A549 (cell line): Measurements from ENCODE around the gene ANXA2. TPM values are rescaled to one million over a fixed set of nuclear protein-coding genes. Genes with fewer than 3 reads are reported as not detected.

Experiments
- ATAC-seq, 2 experiments: fragments of 200-7000 bp in 1 of 2; fragments of >200 bp in 1 of 2; cut with Nextera tagmentation in 1 of 2; cut with Tn5 transposase in 1 of 2; 3 replicates each; pipeline versions ENCODE4 v1.8.0 to v1.9.1; 2018 to 2020; ENCODE audit warnings: mild to moderate bottlenecking in 1 of 2, moderate library complexity in 1 of 2
- CTCF ChIA-PET: fragments of 300-600 bp; sonication (Branson Sonifier 250); formaldehyde crosslinking; extraction: SDS; loops from one replicate; lab custom pipeline; 2021; ENCODE audit warnings: antibody characterized with exemption, inconsistent platforms; lab: Yijun Ruan, JAX
- POLR2A ChIA-PET: fragments of 350-600 bp; formaldehyde crosslinking; extraction: SDS; loops from one replicate; lab custom pipeline; 2021; ENCODE audit warnings: antibody characterized with exemption, inconsistent platforms; lab: Yijun Ruan, JAX
- DNase-seq, 2 experiments: peaks; one replicate each; pipeline versions ENCODE4 v3.0.0 to v3.0.0-alpha.2; 2011 to 2016; ENCODE audit warnings: low read depth in 1 of 2, low spot score in 1 of 2
- FAIRE-seq: peaks from 2 replicates; lab custom pipeline; 2011; peaks lifted over from hg19 to GRCh38; lab: Jason Lieb, UNC
- H3K27ac ChIP-seq, 2 experiments: fragments of >200 bp; sonication (Bioruptor Twin); formaldehyde crosslinking; 3 replicates each; pipeline ENCODE4 v1.5.1; 2016 to 2017
- H3K4me1 ChIP-seq: fragments of >200 bp; sonication (Bioruptor Twin); formaldehyde crosslinking; 3 replicates; pipeline ENCODE4 v1.6.1; 2016
- H3K4me2 ChIP-seq: fragments of >200 bp; sonication (Bioruptor Twin); formaldehyde crosslinking; 3 replicates; pipeline ENCODE4 v1.6.1; 2016
- H3K4me3 ChIP-seq: fragments of >200 bp; sonication (Bioruptor Twin); formaldehyde crosslinking; 3 replicates; pipeline ENCODE4 v1.5.1; 2016
- H3K9me3 ChIP-seq: fragments of >200 bp; sonication (Bioruptor Twin); formaldehyde crosslinking; 3 replicates; pipeline ENCODE4 v1.6.1; 2016
- CEBPB ChIP-seq, 2 experiments: fragments of >200 bp in 1 of 2; sonication (Bioruptor Twin) in 1 of 2; formaldehyde crosslinking in 1 of 2; IDR thresholded peaks; 2 replicates each; pipeline ENCODE4 v1.6.1; 2012 to 2016
- GATA3 ChIP-seq: IDR thresholded peaks from 2 replicates; pipeline ENCODE4 v1.6.1; 2012; ENCODE audit warnings: borderline replicate concordance
- HOXA7 ChIP-seq: fragments of 250-450 bp; sonication (Bioruptor Pico); IDR thresholded peaks from 2 replicates; pipeline ENCODE4 v1.5.0; 2020; ENCODE audit warnings: mild to moderate bottlenecking, moderate library complexity
- HOXB13 ChIP-seq: fragments of 250-450 bp; sonication (Bioruptor Pico); IDR thresholded peaks from 2 replicates; pipeline ENCODE4 v1.5.0; 2020; ENCODE audit warnings: low read depth, mild to moderate bottlenecking, moderate library complexity
- HOXB5 ChIP-seq: fragments of 250-450 bp; sonication (Bioruptor Pico); IDR thresholded peaks from 2 replicates; pipeline ENCODE4 v1.5.0; 2020; ENCODE audit warnings: mild to moderate bottlenecking, moderate library complexity
- JUN ChIP-seq, 2 experiments: fragments of >200 bp; sonication (Bioruptor Twin); formaldehyde crosslinking; IDR thresholded peaks; 2 replicates in 1 of 2; 3 replicates in 1 of 2; pipeline ENCODE4 v1.6.1; 2016 to 2017
- JUNB ChIP-seq: fragments of >200 bp; sonication (Bioruptor Twin); formaldehyde crosslinking; IDR thresholded peaks from 2 replicates; pipeline ENCODE4 v1.6.1; 2016
- NPAS2 ChIP-seq: fragments of 250-450 bp; sonication (Bioruptor Pico); IDR thresholded peaks from 2 replicates; pipeline ENCODE4 v1.8.0; 2022; ENCODE audit warnings: mild to moderate bottlenecking, moderate library complexity, borderline replicate concordance
- RFX5 ChIP-seq: fragments of 450-650 bp; IDR thresholded peaks from 2 replicates; pipeline ENCODE4 v1.7.1; 2014; ENCODE audit warnings: antibody characterized with exemption, mild to moderate bottlenecking, moderate library complexity
- ZNF302 ChIP-seq: fragments of 250-450 bp; sonication (Bioruptor Pico); IDR thresholded peaks from 2 replicates; pipeline ENCODE4 v1.9.0; 2021; ENCODE audit warnings: inconsistent platforms, mild to moderate bottlenecking, moderate library complexity
- WGBS: methylation state at CpG from one replicate; pipeline ENCODE4 v1.1.6; 2017; ENCODE audit errors: missing lambda C conversion rate; 5-methylcytosine and 5-hydroxymethylcytosine counted together
- polyA plus RNA-seq, 4 experiments: library from polyadenylated mRNA; depleted of rRNA in 3 of 4; stranded (reverse); fragments of >200 nt; fragmentation: RNase III in 1 of 4; extraction: RNeasy Plus Mini Kit Qiagen cat#74134 plus additional on column Dnase treatment in 1 of 4; gene quantifications; 2 replicates in 3 of 4; 3 replicates in 1 of 4; pipeline ENCODE4 v1.2.3, GENCODE V29; 2011 to 2017
- TF ChIP-seq, protein P1 (sequence below): fragments of 250-450 bp; sonication (Bioruptor Pico); IDR thresholded peaks from 2 replicates; pipeline ENCODE4 v1.5.0; 2020; ENCODE audit warnings: low read depth, mild to moderate bottlenecking, moderate library complexity
- TF ChIP-seq, protein P2 (sequence below): fragments of 200-600 bp; sonication (generic); IDR thresholded peaks from 2 replicates; pipeline ENCODE4 v1.6.1; 2016; ENCODE audit warnings: antibody characterized with exemption, mild to moderate bottlenecking, moderate library complexity
- TF ChIP-seq, protein P3 (sequence below): fragments of 250-450 bp; sonication (Bioruptor Pico); IDR thresholded peaks from 2 replicates; pipeline ENCODE4 v1.5.0; 2021; ENCODE audit warnings: mild to moderate bottlenecking, moderate library complexity, borderline replicate concordance
- TF ChIP-seq, protein P4 (sequence below): IDR thresholded peaks from 2 replicates; pipeline ENCODE4 v1.6.1; 2012

Gene ANXA2
- polyA plus RNA-seq, 2 of the 4 experiments (the other 2 are of a cell fraction) = 4,707 to 5,746 TPM

DNA sequence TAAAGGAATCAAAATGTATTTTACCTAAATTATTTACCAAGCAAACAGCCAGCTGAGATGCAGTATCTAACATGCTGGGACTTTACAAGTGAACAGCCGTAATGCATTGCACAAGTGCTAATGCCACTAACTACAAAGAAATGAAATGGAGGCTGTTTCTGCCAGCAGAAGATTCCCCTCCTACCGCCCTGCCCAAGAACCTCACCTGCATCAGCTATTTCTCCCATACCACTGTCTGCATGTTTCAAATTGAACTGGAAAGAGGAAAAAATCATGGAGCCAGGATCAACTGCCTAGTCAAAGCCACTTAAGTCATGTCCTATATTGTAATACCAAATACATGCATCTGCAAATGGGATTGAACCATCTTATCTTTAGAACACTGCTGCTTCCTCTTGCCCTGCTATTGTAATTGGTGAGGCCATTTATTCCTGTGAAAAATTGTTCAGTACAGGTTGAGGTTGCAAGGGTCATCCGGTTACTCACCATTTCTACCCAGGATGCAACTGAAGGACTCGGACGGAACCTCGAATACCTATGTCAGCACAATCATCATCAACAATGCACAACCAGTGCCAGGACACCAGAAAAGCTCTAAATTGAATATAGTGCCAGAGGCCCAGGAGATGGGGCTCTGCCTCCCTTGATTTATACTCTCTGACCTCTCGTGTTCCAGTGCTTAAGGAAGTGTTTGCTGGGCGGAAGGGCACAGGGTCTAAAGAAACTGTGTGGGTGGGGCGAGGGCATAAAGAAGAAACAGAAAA lies 27.5 kb downstream of the ANXA2 start (continued):
- TF ChIP-seq, protein P1, sequence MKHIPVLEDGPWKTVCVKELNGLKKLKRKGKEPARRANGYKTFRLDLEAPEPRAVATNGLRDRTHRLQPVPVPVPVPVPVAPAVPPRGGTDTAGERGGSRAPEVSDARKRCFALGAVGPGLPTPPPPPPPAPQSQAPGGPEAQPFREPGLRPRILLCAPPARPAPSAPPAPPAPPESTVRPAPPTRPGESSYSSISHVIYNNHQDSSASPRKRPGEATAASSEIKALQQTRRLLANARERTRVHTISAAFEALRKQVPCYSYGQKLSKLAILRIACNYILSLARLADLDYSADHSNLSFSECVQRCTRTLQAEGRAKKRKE (CRISPR knock-in tag) = 0 out of 2 replicates have a peak, but pooled peaks have one; percentile 22
- TF ChIP-seq GATA3 (0 out of 2 replicates have a peak, but pooled peaks have one; percentile 16), NPAS2 (CRISPR knock-in tag) (no peak), JUN (IDR thresholded peaks at IDR 0.05) (peak in 1 of 2 experiments; percentile 42; a peak in 1 of 5 replicates), HOXB13 (peak; percentile 69), CEBPB (IDR thresholded peaks at IDR 0.05) (peak in 1 of 2 experiments; percentile 42; a peak in 1 of 4 replicates), HOXB5 (CRISPR knock-in tag) (no peak), RFX5 (no peak)
- TF ChIP-seq, protein P2, sequence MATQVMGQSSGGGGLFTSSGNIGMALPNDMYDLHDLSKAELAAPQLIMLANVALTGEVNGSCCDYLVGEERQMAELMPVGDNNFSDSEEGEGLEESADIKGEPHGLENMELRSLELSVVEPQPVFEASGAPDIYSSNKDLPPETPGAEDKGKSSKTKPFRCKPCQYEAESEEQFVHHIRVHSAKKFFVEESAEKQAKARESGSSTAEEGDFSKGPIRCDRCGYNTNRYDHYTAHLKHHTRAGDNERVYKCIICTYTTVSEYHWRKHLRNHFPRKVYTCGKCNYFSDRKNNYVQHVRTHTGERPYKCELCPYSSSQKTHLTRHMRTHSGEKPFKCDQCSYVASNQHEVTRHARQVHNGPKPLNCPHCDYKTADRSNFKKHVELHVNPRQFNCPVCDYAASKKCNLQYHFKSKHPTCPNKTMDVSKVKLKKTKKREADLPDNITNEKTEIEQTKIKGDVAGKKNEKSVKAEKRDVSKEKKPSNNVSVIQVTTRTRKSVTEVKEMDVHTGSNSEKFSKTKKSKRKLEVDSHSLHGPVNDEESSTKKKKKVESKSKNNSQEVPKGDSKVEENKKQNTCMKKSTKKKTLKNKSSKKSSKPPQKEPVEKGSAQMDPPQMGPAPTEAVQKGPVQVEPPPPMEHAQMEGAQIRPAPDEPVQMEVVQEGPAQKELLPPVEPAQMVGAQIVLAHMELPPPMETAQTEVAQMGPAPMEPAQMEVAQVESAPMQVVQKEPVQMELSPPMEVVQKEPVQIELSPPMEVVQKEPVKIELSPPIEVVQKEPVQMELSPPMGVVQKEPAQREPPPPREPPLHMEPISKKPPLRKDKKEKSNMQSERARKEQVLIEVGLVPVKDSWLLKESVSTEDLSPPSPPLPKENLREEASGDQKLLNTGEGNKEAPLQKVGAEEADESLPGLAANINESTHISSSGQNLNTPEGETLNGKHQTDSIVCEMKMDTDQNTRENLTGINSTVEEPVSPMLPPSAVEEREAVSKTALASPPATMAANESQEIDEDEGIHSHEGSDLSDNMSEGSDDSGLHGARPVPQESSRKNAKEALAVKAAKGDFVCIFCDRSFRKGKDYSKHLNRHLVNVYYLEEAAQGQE = 0 out of 2 replicates have a peak, but pooled peaks have one; percentile 10
- TF ChIP-seq, protein P3, sequence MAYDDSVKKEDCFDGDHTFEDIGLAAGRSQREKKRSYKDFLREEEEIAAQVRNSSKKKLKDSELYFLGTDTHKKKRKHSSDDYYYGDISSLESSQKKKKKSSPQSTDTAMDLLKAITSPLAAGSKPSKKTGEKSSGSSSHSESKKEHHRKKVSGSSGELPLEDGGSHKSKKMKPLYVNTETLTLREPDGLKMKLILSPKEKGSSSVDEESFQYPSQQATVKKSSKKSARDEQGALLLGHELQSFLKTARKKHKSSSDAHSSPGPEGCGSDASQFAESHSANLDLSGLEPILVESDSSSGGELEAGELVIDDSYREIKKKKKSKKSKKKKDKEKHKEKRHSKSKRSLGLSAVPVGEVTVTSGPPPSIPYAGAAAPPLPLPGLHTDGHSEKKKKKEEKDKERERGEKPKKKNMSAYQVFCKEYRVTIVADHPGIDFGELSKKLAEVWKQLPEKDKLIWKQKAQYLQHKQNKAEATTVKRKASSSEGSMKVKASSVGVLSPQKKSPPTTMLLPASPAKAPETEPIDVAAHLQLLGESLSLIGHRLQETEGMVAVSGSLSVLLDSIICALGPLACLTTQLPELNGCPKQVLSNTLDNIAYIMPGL (CRISPR knock-in tag) = 0 out of 2 replicates have a peak, but pooled peaks have one; percentile 16
- TF ChIP-seq, protein P4, sequence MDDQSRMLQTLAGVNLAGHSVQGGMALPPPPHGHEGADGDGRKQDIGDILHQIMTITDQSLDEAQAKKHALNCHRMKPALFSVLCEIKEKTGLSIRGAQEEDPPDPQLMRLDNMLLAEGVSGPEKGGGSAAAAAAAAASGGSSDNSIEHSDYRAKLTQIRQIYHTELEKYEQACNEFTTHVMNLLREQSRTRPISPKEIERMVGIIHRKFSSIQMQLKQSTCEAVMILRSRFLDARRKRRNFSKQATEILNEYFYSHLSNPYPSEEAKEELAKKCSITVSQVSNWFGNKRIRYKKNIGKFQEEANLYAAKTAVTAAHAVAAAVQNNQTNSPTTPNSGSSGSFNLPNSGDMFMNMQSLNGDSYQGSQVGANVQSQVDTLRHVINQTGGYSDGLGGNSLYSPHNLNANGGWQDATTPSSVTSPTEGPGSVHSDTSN = no peak

DNA sequence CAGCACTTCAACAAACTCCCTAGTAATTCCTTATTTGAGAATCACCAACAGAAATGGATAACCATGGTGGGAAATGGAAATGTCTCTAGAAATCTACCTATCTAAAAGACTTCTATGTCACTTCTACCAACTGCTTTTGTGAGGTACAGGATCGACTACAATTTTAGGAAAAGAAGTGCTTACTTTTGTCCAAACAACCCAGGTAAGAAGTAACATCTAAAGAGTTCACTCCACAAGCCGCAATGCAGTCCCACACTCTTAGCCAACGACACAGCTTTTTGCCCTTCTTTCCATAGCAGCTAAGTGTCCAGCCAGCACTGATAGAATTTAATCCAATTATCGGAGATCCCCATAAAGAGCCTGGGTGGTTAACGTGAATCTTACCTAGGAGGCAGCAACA lies 28.1 kb downstream of the ANXA2 start:
- WGBS = 40% methylated on average over 5 of the region's 5 CpGs
- no peak for FAIRE-seq
- no peaks in the 10 kb centered on the region for H3K9me3 ChIP-seq
- ChIA-PET CTCF (interaction anchor here (0.8 to 11.8 kb wide), 7 partner anchors 11 to 72 kb away, joined by 3 to 174 read pairs (median 7); no protein-coding TSS in a partner anchor), POLR2A (interaction anchor here (2.0 to 4.9 kb wide), 4 partner anchors 10 to 29 kb away, joined by 6 to 51 read pairs (median 10); partner anchors contain the start of gene ANXA2)
- peak overlapping the region; percentile 90 for H3K27ac ChIP-seq
- TF ChIP-seq JUNB (no peak), HOXA7 (CRISPR knock-in tag) (peak; percentile 52; the same call in 1 of the 2 replicates), ZNF302 (peak; percentile 59; the same call in 1 of the 2 replicates), NPAS2 (CRISPR knock-in tag) (no peak), JUN (IDR thresholded peaks at IDR 0.05) (0 out of 5 replicates have a peak, but pooled peaks of 1 of the 2 experiments have one; percentile 39)
- H3K4me3 ChIP-seq = peak overlapping the region; percentile 10; the same call in 2 of the 3 replicates
- no peak for ATAC-seq
- H3K4me1 ChIP-seq = peaks cover 72% of the 10 kb centered on the region
- DNase-seq = peak in 1 of 2 experiments; percentile 31
- peak overlapping the region; percentile 94 for H3K4me2 ChIP-seq
